Tibial nerve (tissue), 4 donors: ENCODE data around the gene ARHGAP23.

Experiments used
- CTCF ChIP-seq, 5 experiments: fragments of 200-600 bp in 3 of 5; fragments of 450-650 bp in 2 of 5; sonication (generic) in 3 of 5; IDR thresholded peaks; one replicate each; pipeline ENCODE4 v1.5.1; 2016 to 2019; ENCODE audit warnings: antibody characterized with exemption in 5 of 5, mild to moderate bottlenecking in 3 of 5, moderate library complexity in 2 of 5
- EP300 ChIP-seq, 2 donors: sonication (generic); formaldehyde crosslinking; IDR thresholded peaks; one replicate each; pipeline ENCODE4 v1.6.1; 2017; ENCODE audit warnings: antibody characterized with exemption in 2 of 2, mild to moderate bottlenecking in 1 of 2
- POLR2A ChIP-seq, 2 donors: fragments of 450-650 bp; IDR thresholded peaks; one replicate each; pipeline ENCODE4 v1.6.1; 2017; ENCODE audit warnings: antibody characterized with exemption in 2 of 2, mild to moderate bottlenecking in 2 of 2, moderate library complexity in 2 of 2

GRCh38 chr17:38410201-38410600 lies 18.1 kb upstream of the ARHGAP23 start:
- TF ChIP-seq CTCF (IDR thresholded peaks at IDR 0.05) = no peak
- TF ChIP-seq POLR2A (IDR thresholded peaks at IDR 0.05) = no peak
- no peak for TF ChIP-seq EP300 (IDR thresholded peaks at IDR 0.05)
